ENCODE measurements around the gene TPP2. TPM values are rescaled to one million over a fixed set of nuclear protein-coding genes. Genes with fewer than 3 reads are reported as not detected.

The TPP2 gene
- polyA plus RNA-seq, 3 donors = 13.1 to 18.9 (median 16.1) TPM

DNA sequence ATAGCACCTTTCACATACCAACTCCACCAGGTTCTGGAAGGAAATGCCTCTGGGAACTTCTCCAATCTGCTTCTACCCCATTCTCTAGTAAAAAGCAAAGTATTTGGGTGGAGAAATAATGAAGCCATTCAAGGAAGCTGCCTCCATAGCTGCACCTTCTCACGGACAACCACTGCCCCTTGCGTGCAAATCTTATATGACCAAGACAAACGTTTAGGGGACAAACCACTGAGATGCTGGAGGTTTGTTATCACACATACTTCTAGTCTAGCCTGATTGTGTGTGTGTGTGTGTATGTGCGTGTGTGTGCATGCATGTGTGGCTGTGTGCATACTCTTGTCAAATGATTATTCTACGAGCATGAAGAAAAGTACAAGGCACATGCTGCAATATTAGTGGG lies 104.5 kb downstream of the TPP2 start:
- WGBS, 3 donors = 83 to 93% (median 92%) methylated on average over 5 of the region's 5 CpGs
- no peak overlapping the region for H3K27ac ChIP-seq (ENCODE audit: low read depth, low read length)

DNA sequence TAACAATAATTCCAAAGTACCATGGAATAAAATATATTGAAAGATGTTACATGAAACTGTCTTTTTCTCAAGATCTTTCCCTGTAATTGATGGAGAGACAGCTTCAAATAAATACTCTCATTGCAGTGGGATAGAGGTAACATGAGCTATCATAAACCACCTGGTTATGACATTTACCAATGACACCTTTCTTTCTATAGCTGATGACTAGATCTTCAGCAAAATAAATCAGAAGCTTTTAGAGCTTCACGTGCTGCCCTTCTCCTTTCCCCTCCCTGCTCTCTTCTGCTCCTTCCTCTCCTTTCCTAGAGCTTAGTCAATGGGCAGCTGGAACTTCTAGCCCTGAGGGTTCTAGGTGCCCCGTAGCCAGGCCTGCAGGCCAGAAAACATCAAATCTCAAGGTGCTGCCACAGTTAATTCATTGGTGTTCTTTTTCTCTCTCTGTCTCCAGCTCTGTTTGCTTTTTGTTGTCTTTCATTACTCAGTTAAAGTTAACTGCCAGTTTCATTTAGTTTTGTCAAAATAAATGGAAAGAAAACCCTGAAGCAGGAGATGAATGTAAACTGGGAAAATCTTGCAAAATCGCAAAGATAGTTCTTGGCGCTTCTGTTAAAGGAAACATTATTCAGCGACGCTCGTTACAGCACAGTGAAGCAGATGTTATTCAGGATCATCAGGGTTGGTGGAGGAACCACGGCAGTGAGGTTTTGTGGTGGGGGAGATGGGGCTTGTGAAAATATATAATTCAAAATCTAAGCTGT lies 106.4 kb downstream of the TPP2 start:
- no peak overlapping the region for H3K27ac ChIP-seq (ENCODE audit: low read depth, low read length)
- WGBS, 3 donors = 48 to 60% (median 52%) methylated on average over 8 of the region's 8 CpGs

DNA sequence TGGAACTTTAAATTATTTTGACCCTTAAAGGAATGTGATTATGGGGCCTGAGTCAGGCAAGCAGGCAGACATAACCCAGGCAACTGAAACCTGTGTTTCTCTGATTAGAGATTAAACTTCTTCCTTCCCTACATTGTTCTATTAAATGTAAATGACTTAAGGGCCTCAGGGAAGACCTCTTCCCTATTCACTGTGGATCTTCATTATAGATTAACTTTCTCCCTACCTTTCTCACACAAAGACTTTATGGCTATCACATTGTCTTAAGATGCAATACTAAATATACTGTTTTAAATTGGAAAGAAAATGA lies 106.9 kb downstream of the TPP2 start:
- no peak overlapping the region for H3K27ac ChIP-seq (ENCODE audit: low read depth, low read length)

DNA sequence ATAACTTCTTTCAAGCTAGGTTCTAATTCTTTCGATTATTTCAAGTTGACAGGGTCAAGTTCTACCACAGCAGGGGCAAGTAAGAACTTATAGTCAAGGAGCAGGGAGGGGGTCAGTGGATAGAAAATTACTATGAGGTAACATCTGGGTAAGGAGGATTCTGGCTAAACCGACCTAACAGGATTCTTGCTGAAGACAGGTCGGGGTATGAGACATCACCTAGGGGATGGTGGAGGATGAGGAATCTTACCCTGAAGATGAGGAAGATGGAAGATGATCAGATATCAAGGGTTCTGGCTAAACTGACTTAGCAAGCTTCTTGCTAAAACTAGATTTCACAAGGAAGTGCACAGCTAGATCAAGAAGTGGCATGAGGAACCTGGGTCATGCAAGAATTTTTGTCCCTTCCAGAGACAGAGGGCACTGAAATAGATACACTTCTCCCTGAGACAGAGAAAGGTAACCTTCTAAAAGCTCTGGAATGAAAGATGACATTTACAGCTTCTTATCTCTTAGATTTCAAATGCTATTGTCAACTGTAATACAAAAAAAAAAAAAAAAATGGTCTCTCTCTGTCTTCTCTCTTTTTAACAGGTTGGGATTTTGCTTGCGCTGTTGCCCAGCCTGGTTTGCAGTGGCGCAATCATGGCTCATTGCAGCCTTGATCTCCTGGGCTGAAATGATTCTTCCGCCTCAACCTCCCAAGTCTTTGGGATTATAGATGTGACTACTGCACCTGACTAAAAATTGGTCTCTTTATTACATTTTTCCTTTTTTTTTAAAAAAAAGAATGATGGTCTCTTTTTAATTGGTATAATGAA lies 107.7 kb downstream of the TPP2 start:
- H3K27ac ChIP-seq (ENCODE audit: low read depth, low read length) = no peak overlapping the region
- WGBS, 3 donors = 74 to 89% (median 81%) methylated on average over 6 of the region's 6 CpGs

DNA sequence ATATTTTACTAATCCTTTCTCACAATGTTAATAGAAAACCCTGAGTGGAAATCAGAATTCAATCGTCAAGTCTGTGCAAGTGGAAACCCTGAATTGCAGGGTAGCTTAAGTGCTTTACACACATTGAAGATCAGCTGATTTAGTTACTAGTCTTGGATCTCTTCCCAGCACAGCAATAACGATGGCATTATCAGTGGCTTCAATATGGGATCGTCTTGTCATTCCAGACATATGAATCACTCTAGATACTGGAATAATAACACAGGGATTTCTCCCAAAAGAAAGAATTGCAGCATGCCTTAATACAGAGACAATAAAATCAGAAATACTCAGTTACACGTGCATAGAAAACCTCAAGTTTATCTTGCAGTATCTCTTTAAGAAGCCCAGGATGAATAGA lies 110.7 kb downstream of the TPP2 start:
- H3K27ac ChIP-seq (ENCODE audit: low read depth, low read length) = no peak overlapping the region
- 21 to 41% (median 38%) methylated on average over 4 of the region's 4 CpGs for WGBS, 3 donors

DNA sequence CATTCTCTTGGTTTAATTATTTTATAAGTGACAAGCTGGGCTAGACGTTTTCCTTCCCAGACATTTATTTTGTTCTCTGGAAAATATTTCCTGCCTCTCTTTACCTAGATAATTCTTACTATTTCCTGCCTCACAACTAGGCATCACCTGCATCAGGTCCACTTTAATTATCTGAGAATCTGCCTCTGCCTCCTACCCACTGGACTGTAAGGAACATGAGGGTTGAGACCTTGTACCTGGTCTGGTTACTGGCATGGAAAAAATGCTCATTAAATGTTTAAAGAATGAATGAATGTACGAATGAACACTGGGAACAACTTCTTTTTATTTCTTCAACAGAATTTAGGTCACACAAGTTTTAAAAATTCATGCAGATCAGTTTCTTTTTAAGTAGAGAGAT lies 111.4 kb downstream of the TPP2 start:
- H3K27ac ChIP-seq (ENCODE audit: low read depth, low read length) = no peak overlapping the region
- WGBS, 3 donors = 38 to 59% (median 47%) methylated on average over 2 of the region's 2 CpGs

DNA sequence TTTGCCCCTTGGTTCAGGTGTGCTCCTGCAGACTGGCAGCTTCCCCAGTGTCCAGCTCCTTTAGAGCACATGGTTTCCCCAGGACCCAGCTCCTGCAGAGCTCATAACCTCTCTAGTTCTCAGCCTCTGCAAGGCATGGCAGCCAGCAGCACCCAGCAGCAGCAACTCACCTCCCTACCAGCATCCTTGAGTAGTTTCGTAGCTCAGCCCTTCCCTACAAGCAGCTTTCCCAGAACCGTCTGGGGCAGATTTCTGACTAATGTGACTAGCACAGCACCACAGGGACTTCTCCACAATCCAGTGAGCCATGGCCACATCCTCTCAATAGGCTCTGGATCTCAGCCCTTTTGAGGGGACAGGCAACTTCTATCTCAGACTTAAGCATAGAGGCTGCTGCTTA lies 112.2 kb downstream of the TPP2 start:
- 58 to 90% (median 88%) methylated on average over 2 of the region's 2 CpGs for WGBS, 3 donors
- H3K27ac ChIP-seq (ENCODE audit: low read depth, low read length) = no peak overlapping the region

DNA sequence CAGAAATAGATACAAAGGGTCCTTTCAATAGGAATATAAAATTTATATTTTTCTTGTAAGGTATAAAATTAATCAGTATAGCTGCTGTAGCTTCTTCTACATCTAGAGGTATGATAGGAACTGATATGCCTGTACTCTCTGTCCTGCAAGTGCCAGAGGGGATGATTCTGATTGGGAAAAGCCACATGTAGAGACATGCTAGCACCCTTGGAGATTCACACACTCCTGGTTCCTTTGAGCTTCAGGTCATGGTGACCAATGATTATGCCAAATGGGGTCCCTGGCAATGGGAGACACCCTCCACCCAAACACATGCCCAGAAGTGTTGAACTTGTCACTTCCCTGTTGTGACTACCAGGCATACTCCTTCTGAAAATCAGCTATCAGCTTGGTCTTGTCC lies 112.8 kb downstream of the TPP2 start:
- H3K27ac ChIP-seq (ENCODE audit: low read depth, low read length) = no peak overlapping the region

DNA sequence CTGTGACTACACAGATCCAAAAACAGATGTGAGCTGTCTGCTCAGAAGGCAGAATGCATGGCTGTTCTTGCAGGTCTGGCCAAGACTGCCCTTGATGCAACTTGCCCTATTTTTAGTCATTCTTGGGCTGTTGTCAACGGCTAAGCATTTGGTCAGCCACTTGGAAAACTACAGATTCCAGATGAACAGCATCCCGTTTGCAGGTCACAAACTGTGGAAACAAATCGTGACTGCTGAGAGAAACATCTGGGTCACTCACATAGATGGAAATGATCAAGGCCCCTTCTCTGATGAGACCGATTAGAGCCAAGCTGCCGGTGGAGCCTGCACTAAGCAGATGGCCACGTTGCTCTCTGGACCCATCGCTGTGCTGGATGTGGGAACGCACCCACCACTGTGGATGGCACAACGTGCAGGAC lies 113.5 kb downstream of the TPP2 start:
- 86 to 89% (median 86%) methylated on average over 9 of the region's 9 CpGs for WGBS, 3 donors

DNA sequence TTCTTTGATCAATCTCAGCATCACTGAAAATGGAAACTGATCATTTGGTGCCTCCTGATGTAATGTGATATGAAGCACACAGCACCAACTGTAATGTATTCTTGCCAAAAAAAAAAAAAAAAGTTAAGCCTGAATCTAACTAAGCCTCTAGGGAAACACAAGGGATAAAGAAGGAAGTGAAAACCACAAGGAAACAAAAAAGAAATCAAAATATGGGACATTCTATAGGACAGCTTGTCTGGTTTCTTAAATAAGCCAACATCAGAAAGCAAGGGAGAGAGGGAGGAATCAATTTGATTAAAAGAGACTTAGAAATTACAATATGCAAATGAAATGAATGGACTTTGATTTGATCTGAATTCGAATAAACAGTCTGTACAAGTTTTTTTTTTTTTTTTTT lies 118.7 kb downstream of the TPP2 start:
- 53 to 66% (median 56%) methylated on average over 1 of the region's 1 CpG for WGBS, 3 donors
- no peak overlapping the region for H3K27ac ChIP-seq (ENCODE audit: low read depth, low read length)

More for the DNA sequence above, 113.5 kb downstream of the TPP2 start:
- no peak overlapping the region for H3K27ac ChIP-seq (ENCODE audit: low read depth, low read length)

DNA sequence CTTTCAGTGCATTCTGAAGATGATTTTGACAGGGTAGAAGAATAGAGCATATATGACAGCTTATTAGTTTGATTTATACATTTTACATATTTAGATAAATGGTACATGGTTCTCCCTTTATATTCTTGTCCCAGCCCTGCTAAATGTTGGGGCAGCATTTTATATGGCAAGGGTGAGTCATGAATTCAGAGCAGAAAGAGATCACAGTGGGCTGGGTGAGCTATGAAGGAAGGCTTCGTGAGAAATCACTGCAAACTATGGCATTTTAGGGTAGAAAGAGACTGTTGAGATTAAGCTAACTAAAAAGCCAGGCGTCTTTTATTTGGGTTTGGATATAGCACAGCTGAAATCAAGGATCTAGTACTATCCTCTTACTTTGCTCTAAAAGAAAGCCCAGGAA lies 122.0 kb downstream of the TPP2 start:
- no peak overlapping the region for H3K27ac ChIP-seq (ENCODE audit: low read depth, low read length)
- WGBS, 3 donors = 60 to 91% (median 87%) methylated on average over 2 of the region's 2 CpGs

DNA sequence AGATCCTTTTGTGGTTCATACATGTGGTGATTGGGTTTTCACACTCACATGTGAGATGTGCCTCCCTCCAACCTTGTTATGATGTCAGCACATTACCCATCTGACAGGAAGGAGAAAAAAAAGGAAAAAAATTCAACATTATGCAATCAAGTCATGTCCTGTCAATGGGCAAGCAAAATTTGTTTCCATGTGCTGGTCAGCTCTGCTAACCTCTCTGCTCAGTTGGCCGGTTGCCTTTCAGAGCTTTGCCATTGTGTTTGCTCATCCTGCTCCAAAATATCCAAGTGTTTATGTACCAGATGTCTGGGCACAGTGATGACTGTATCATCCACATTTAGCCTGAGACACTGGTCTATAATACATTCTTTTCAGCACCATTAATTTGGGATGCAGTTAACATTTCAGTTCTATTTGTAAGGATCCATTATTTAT lies 125.0 kb downstream of the TPP2 start:
- WGBS, 3 donors = 27 to 85% (median 41%) methylated on average over 1 of the region's 1 CpG
- no peak overlapping the region for H3K27ac ChIP-seq (ENCODE audit: low read depth, low read length)

DNA sequence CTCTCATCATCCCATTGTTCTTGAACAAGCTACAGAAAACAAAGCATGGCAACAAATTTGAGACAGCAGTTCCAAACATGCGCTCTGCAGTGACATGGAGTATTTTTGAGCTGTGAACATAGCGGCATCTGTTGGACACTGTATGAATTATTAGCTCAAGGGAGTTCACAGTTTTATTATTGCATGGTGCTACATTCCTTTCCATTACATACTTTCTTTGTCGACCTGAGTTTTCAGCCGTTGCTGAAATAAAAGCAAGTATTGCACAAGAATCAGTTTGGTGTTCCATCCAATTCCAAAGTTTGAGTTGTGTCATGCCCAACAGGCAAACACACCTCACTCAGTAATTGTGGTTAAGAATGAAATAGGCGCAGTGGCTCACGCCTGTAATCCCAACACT lies 128.1 kb downstream of the TPP2 start:
- H3K27ac ChIP-seq (ENCODE audit: low read depth, low read length) = no peak overlapping the region
- 52 to 68% (median 68%) methylated on average over 6 of the region's 6 CpGs for WGBS, 3 donors

DNA sequence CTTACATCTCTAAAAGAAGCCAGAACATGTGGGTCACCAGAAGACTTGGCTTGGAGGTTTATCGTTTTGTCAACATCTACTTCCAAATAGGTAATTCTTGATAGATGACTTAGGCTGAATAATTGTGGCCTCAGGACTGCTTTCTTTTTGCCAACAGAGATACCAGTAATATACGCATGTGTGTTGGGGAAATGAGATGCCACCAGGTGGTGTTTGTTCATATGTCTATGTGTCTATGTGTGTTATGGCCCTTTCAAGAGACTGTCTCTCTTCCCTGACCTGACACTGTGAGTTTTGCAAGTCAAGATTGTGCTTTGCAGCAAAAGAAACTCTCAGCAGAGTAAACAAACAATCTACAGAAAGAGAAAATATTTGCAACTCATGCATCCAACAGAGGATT lies 129.6 kb downstream of the TPP2 start:
- 64 to 74% (median 68%) methylated on average over 2 of the region's 2 CpGs for WGBS, 3 donors
- H3K27ac ChIP-seq (ENCODE audit: low read depth, low read length) = no peak overlapping the region

Other genes starting within 250 kb of the TPP2 start
- under 1 TPM; 0.39 to 0.56 (median 0.44) TPM for gene FGF14, start 194.9 kb upstream of the TPP2 start, polyA plus RNA-seq
- not detected for gene METTL21C, start 98.1 kb downstream of the TPP2 start, polyA plus RNA-seq
- gene TEX30, start 176.8 kb downstream of the TPP2 start, polyA plus RNA-seq = 10 to 100 TPM in 1 of 3 donors, 1 to 10 TPM in 2; 3.1 to 11.8 (median 8.2) TPM
- gene POGLUT2, start 202.0 kb downstream of the TPP2 start, polyA plus RNA-seq = 1 to 10 TPM; 1.3 to 6.1 (median 2.9) TPM
- gene BIVM, start 202.1 kb downstream of the TPP2 start, polyA plus RNA-seq = 10 to 100 TPM in 1 of 3 donors, 1 to 10 TPM in 2; 6.3 to 13.8 (median 6.7) TPM
- 10 to 100 TPM; 25.1 to 45.5 (median 30.0) TPM for gene ERCC5, start 249.0 kb downstream of the TPP2 start, polyA plus RNA-seq